SK-N-SH (cell line): ENCODE data around the gene HPCAL1. TPM values are rescaled to one million over a fixed set of nuclear protein-coding genes. Genes with fewer than 3 reads are reported as not detected.

Experiments
- CTCF ChIA-PET: fragments of 300-600, 350-600 bp; formaldehyde crosslinking; extraction: SDS; loops from one replicate; lab custom pipeline; 2021; lab: Yijun Ruan, JAX
- POLR2A ChIA-PET: fragments of 350-600 bp; sonication (Branson Sonifier 250); formaldehyde crosslinking; extraction: SDS; loops from one replicate; lab custom pipeline; 2020; ENCODE audit warnings: antibody characterized with exemption, inconsistent platforms; lab: Yijun Ruan, JAX
- DNase-seq: peaks from one replicate; pipeline ENCODE4 v3.0.0; 2012
- H2AFZ ChIP-seq: fragments of 200-600 bp; sonication (generic); 2 replicates; pipeline ENCODE4 v1.8.1; 2016; ENCODE audit warnings: antibody characterized with exemption, mild to moderate bottlenecking, low read depth
- H3F3A ChIP-seq: fragments of 200-600 bp; sonication (generic); replicated peaks from 2 replicates; pipeline ENCODE3; 2016; ENCODE audit warnings: antibody characterized with exemption, mild to moderate bottlenecking; ENCODE audit not compliant: insufficient read depth
- H3K27ac ChIP-seq, 2 experiments: fragments of 200-500 bp in 1 of 2; fragments of 200-600 bp in 1 of 2; sonication (Bioruptor generic) in 1 of 2; sonication (generic), shearing (Covaris generic) in 1 of 2; 2 replicates each; pipeline versions ENCODE4 v1.5.1 to v1.6.1; 2014 to 2016; ENCODE audit warnings: low read depth in 2 of 2, inconsistent platforms in 1 of 2, low read length in 1 of 2, mild to moderate bottlenecking in 1 of 2, mixed read lengths in 1 of 2
- H3K27me3 ChIP-seq: fragments of 200-600 bp; sonication (generic), shearing (Covaris generic); 2 replicates; pipeline ENCODE4 v1.6.1; 2016; ENCODE audit warnings: mixed run types; ENCODE audit not compliant: insufficient read depth
- H3K36me3 ChIP-seq, 2 experiments: fragments of 200-500 bp in 1 of 2; fragments of 200-600 bp in 1 of 2; sonication (Bioruptor generic) in 1 of 2; sonication (generic) in 1 of 2; replicated peaks in 1 of 2; 2 replicates each; pipeline versions ENCODE3 to v1.5.1; 2014 to 2016; ENCODE audit warnings: low read length in 1 of 2, mild to moderate bottlenecking in 1 of 2; ENCODE audit not compliant: insufficient read depth in 2 of 2, control insufficient read depth in 1 of 2
- H3K4me1 ChIP-seq, 2 experiments: fragments of 200-500 bp in 1 of 2; fragments of 200-600 bp in 1 of 2; sonication (Bioruptor generic) in 1 of 2; sonication (generic), shearing (Covaris generic) in 1 of 2; 2 replicates each; pipeline versions ENCODE4 v1.5.1 to v1.6.1; 2014 to 2016; ENCODE audit warnings: low read depth in 1 of 2, low read length in 1 of 2, mixed run types in 1 of 2; ENCODE audit not compliant: insufficient read depth in 2 of 2, control insufficient read depth in 1 of 2
- H3K4me2 ChIP-seq: fragments of 200-600 bp; sonication (generic), shearing (Covaris generic); 2 replicates; pipeline ENCODE4 v1.6.1; 2017; ENCODE audit warnings: mixed run types
- H3K4me3 ChIP-seq, 2 experiments: fragments of 200-500 bp in 1 of 2; fragments of 200-600 bp in 1 of 2; sonication (Bioruptor generic) in 1 of 2; sonication (generic), shearing (Covaris generic) in 1 of 2; 2 replicates each; pipeline versions ENCODE4 v1.5.1 to v1.8.1; 2014 to 2016; ENCODE audit warnings: low read depth in 2 of 2, inconsistent platforms in 1 of 2, low read length in 1 of 2, mild to moderate bottlenecking in 1 of 2, mixed read lengths in 1 of 2, moderate library complexity in 1 of 2
- H3K79me2 ChIP-seq: fragments of 200-600 bp; sonication (generic); 2 replicates; pipeline ENCODE4 v1.8.1; 2017; ENCODE audit warnings: mild to moderate bottlenecking; ENCODE audit not compliant: insufficient read depth
- H3K9ac ChIP-seq: fragments of 200-600 bp; sonication (generic); 2 replicates; pipeline ENCODE4 v1.6.1; 2017; ENCODE audit warnings: mixed run types
- H3K9me2 ChIP-seq: fragments of 200-600 bp; sonication (generic); 2 replicates; pipeline ENCODE4 v1.6.1; 2017; ENCODE audit warnings: mixed run types
- H3K9me3 ChIP-seq: fragments of 200-600 bp; sonication (generic); 2 replicates; pipeline ENCODE4 v1.6.1; 2017; ENCODE audit warnings: mixed run types, mild to moderate bottlenecking, moderate library complexity
- H4K20me1 ChIP-seq: fragments of 200-600 bp; sonication (generic); 2 replicates; pipeline ENCODE4 v1.6.1; 2017; ENCODE audit warnings: mild to moderate bottlenecking, mixed run types; ENCODE audit not compliant: insufficient read depth
- EP300 ChIP-seq, 2 experiments: IDR thresholded peaks; 2 replicates each; pipeline versions ENCODE4 v1.4.0 to v1.6.1; 2012; ENCODE audit warnings: borderline replicate concordance in 1 of 2, low read depth in 1 of 2, low read length in 1 of 2
- FOSL2 ChIP-seq: IDR thresholded peaks from 2 replicates; pipeline ENCODE4 v1.4.0; 2012; ENCODE audit warnings: low read depth, mild to moderate bottlenecking, moderate library complexity, borderline replicate concordance
- MAX ChIP-seq: IDR thresholded peaks from 2 replicates; pipeline ENCODE4 v1.4.0; 2012; ENCODE audit warnings: low read depth
- MXI1 ChIP-seq: IDR thresholded peaks from 2 replicates; pipeline ENCODE4 v1.6.1; 2012; ENCODE audit warnings: mild to moderate bottlenecking, low read depth, low read length, improper control_type of control experiment
- NFIC ChIP-seq: IDR thresholded peaks from 2 replicates; pipeline ENCODE4 v1.4.0; 2012; ENCODE audit warnings: borderline replicate concordance
- POLR2AphosphoS5 ChIP-seq: IDR thresholded peaks from 2 replicates; pipeline ENCODE4 v1.6.1; 2012; ENCODE audit warnings: low read depth, low read length
- RCOR1 ChIP-seq: fragments of 150-350 bp; IDR thresholded peaks from 2 replicates; pipeline ENCODE4 v1.6.1; 2017; ENCODE audit warnings: antibody characterized with exemption, low read length
- REST ChIP-seq: IDR thresholded peaks from 2 replicates; pipeline ENCODE4 v1.6.1; 2012; ENCODE audit warnings: mild to moderate bottlenecking, low read depth, low read length, moderate library complexity
- RXRA ChIP-seq: IDR thresholded peaks from 2 replicates; pipeline ENCODE4 v1.4.0; 2012; ENCODE audit warnings: low read depth, mild to moderate bottlenecking, borderline replicate concordance
- SIN3A ChIP-seq: IDR thresholded peaks from 2 replicates; pipeline ENCODE4 v1.6.1; 2012; ENCODE audit warnings: low read depth, mild to moderate bottlenecking, low read length, moderate library complexity, borderline replicate concordance
- SMC3 ChIP-seq: IDR thresholded peaks from 2 replicates; pipeline ENCODE4 v1.6.1; 2012; ENCODE audit warnings: low read depth, low read length, improper control_type of control experiment
- TAF1 ChIP-seq: IDR thresholded peaks from 2 replicates; pipeline ENCODE4 v1.6.1; 2012; ENCODE audit warnings: low read depth, mild to moderate bottlenecking, low read length, moderate library complexity, borderline replicate concordance
- TCF12 ChIP-seq: IDR thresholded peaks from 2 replicates; pipeline ENCODE4 v1.4.0; 2012
- TEAD4 ChIP-seq: IDR thresholded peaks from 2 replicates; pipeline ENCODE4 v1.4.0; 2012; ENCODE audit warnings: mild to moderate bottlenecking, borderline replicate concordance; ENCODE audit not compliant: insufficient read depth
- USF2 ChIP-seq: fragments of 150-350 bp; IDR thresholded peaks from 2 replicates; pipeline ENCODE4 v1.6.1; 2017; ENCODE audit warnings: antibody characterized with exemption, low read length, low read depth, borderline replicate concordance
- YY1 ChIP-seq: IDR thresholded peaks from 2 replicates; pipeline ENCODE4 v1.4.0; 2012; ENCODE audit warnings: low read depth, mild to moderate bottlenecking
- WGBS: methylation state at CpG from one replicate; pipeline ENCODE4 v1.1.6; 2017; ENCODE audit warnings: low lambda C conversion rate; 5-methylcytosine and 5-hydroxymethylcytosine counted together
- polyA plus RNA-seq, 3 experiments: library from polyadenylated mRNA; depleted of rRNA; stranded (reverse); fragments of >200 nt; gene quantifications; 2 replicates each; pipeline ENCODE4 v1.2.3, GENCODE V29; 2012

HPCAL1 gene
- polyA plus RNA-seq, 1 of the 3 experiments (the other 2 are of a cell fraction): 77.0 TPM

DNA sequence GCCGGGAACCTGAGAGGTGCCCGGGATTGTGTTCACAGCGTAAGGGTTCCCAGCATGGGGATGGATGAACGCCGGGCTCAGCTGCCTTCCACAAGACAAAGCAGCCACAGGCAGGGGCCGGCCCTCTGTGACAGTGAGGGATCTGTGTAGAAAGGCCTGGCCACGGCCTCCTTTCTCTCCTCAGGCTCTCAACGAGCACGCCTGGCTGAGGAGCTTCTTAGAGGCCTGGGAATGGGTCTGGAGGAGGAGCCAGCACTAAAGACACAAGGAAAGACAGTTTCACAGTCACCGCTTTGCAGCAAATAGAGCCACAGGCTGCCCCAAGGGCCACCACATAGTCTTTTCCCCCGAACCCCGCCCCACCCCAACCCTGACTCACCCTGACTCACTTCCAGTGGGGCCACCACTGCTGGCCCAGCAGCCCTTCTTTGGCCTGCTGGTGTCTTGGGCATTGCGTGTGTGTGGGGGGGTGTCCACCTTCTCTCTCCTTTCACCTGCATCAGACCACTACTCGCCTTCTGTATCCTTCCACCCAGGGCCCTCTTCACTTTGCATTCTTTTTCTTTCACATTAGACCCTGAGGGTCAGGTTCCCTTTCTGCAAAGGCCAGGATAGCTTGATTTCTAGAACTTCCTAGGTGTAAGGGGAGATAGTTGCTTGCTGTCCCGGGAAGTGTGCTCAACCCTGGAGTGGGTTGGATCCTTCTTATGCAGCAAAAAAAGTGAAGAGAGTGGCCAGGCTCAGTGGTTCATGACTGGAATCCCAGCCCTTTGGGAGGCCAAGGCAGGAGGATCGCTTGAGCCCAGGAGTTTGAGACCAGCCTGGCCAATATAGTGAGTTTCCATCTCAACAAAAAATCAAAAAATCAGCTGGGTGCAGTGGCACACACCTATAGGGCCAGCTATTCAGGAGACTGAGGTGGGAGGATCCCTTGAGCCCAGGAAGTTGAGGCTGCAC lies 19.3 kb upstream of the HPCAL1 start:
- H2AFZ ChIP-seq: peak overlapping the region; percentile 97
- H3K9me2 ChIP-seq: no peaks in the 10 kb centered on the region
- no peaks in the 10 kb centered on the region for H4K20me1 ChIP-seq
- H3K4me3 ChIP-seq: no peak overlapping the region
- H3K36me3 ChIP-seq: no peaks in the 10 kb centered on the region
- POLR2A ChIA-PET: no interaction called here
- peaks cover 14% of the 10 kb centered on the region for H3F3A ChIP-seq
- 56% methylated on average over 15 of the region's 16 CpGs for WGBS
- peak overlapping the region in 1 of 2 experiments; percentile 90; a peak in 2 of 4 replicates for H3K27ac ChIP-seq
- no peaks in the 10 kb centered on the region for H3K79me2 ChIP-seq
- H3K27me3 ChIP-seq: no peaks in the 10 kb centered on the region
- DNase-seq: peak; percentile 49
- peaks cover 37 to 41% of the 10 kb centered on the region in 2 experiments for H3K4me1 ChIP-seq
- H3K4me2 ChIP-seq: peak overlapping the region; percentile 60
- TF ChIP-seq USF2 (no peak), RXRA (no peak; the same call in 1 of the 2 replicates), SMC3 (no peak), TEAD4 (no peak), NFIC (peak; percentile 58; the same call in 1 of the 2 replicates), YY1 (no peak), TAF1 (peak; percentile 52; the same call in 1 of the 2 replicates), TCF12 (peak; percentile 78), SIN3A (0 out of 2 replicates have a peak, but pooled peaks have one; percentile 11), FOSL2 (peak; percentile 99), POLR2AphosphoS5 (peak; percentile 38; the same call in 1 of the 2 replicates), REST (peak; percentile 61), MXI1 (no peak), EP300 (IDR thresholded peaks at IDR 0.05; ENCODE audit: borderline replicate concordance in 1 of 2, low read depth in 1 of 2, low read length in 1 of 2) (peak in 1 of 2 experiments; percentile 66; a peak in 1 of 4 replicates), RCOR1 (no peak), MAX (peak; percentile 78)
- TF ChIP-seq, all 33 proteins: peak for 9
- Histone ChIP-seq H3K9me3 (no peaks in the 10 kb centered on the region), H3K9ac (peak overlapping the region; percentile 65)
- CTCF ChIA-PET: interaction anchor here (0.7 to 4.5 kb wide), 9 partner anchors 15 to 158 kb away, joined by 3 to 20 read pairs (median 4); no protein-coding TSS in a partner anchor
